RWPE1 (cell line): ENCODE data around the gene CEP78.

Experiments
- CTCF ChIA-PET: fragments of 350-600 bp; sonication (Branson Sonifier 250); formaldehyde crosslinking; extraction: SDS; loops from one replicate; lab custom pipeline; 2021; lab: Yijun Ruan, JAX
- POLR2A ChIA-PET: fragments of 400-600 bp; formaldehyde crosslinking; extraction: SDS; loops from one replicate; lab custom pipeline; 2020; ENCODE audit warnings: antibody characterized with exemption; ENCODE audit not compliant: low non-redundant PET; lab: Yijun Ruan, JAX
- DNase-seq: peaks from one replicate; pipeline ENCODE4 v3.0.0; 2012; ENCODE audit warnings: low spot score
- H3K27ac ChIP-seq: fragments of 450-650 bp; 2 replicates; pipeline ENCODE4 v1.5.1; 2017
- CTCF ChIP-seq: fragments of 450-650 bp; conservative IDR thresholded peaks from 2 replicates; pipeline ENCODE4 v1.5.1; 2017; ENCODE audit warnings: low read depth, mild to moderate bottlenecking

Gene CEP78

GRCh38 chr9:78253285-78253684, 17.4 kb downstream of the CEP78 start:
- POLR2A ChIA-PET = no interaction called here
- TF ChIP-seq CTCF = no peak
- no peak for DNase-seq
- CTCF ChIA-PET = no interaction called here
- H3K27ac ChIP-seq = no peak overlapping the region

GRCh38 chr9:78261403-78262001, 25.6 kb downstream of the CEP78 start:
- H3K27ac ChIP-seq = no peak overlapping the region
- ChIA-PET POLR2A (no interaction called here), CTCF (interaction anchor here (0.6 to 1.4 kb wide), 4 partner anchors 12 to 320 kb away, joined by 3 to 8 read pairs (median 4); partner anchors contain the start of gene CEP78)
- DNase-seq = peak; percentile 48
- peak; percentile 74 for TF ChIP-seq CTCF

- DNase-seq = no peak
- no peak overlapping the region for H3K27ac ChIP-seq
- ChIA-PET CTCF (interaction anchor here (1.0 kb wide), 1 partner anchor 107 kb away, joined by 3 read pairs; no protein-coding TSS in a partner anchor), POLR2A (no interaction called here)
- no peak for TF ChIP-seq CTCF
Measured at GRCh38 chr9:78262655-78263054, 26.8 kb downstream of the CEP78 start.

- no peak for DNase-seq
- H3K27ac ChIP-seq = no peak overlapping the region
- TF ChIP-seq CTCF = no peak
- ChIA-PET POLR2A (no interaction called here), CTCF (interaction anchor here (0.7 to 1.2 kb wide), 2 partner anchors 28 to 30 kb away, joined by 3 read pairs; no protein-coding TSS in a partner anchor)
Measured at GRCh38 chr9:78267889-78268288, 32.0 kb downstream of the CEP78 start.

- ChIA-PET POLR2A (no interaction called here), CTCF (no interaction called here)
- TF ChIP-seq CTCF = no peak
Measured at GRCh38 chr9:78269784-78270183, 33.9 kb downstream of the CEP78 start.

GRCh38 chr9:78272307-78272706, 36.4 kb downstream of the CEP78 start:
- no peak for TF ChIP-seq CTCF
- CTCF ChIA-PET = interaction anchor here (0.5 kb wide), 1 partner anchor 378 kb away, joined by 3 read pairs; no protein-coding TSS in a partner anchor
- no peak overlapping the region for H3K27ac ChIP-seq
- POLR2A ChIA-PET = no interaction called here
- DNase-seq = no peak

More at GRCh38 chr9:78269784-78270183, 33.9 kb downstream of the CEP78 start:
- no peak for DNase-seq
- no peak overlapping the region for H3K27ac ChIP-seq
